NCI-H446 treated with DMSO at 0.1 percent for 48 hours (cell line): ENCODE data around the gene TNFSF11.
"Not testable (repeated sequence)": the region's sequence is repeated elsewhere in the genome, so short reads cannot be mapped to it uniquely, and the experiment has no call there.

ENCODE experiments used
- DNase-seq: peaks from one replicate; lab custom pipeline; 2025; lab: John Stamatoyannopoulos, UW

Gene TNFSF11, protein sequence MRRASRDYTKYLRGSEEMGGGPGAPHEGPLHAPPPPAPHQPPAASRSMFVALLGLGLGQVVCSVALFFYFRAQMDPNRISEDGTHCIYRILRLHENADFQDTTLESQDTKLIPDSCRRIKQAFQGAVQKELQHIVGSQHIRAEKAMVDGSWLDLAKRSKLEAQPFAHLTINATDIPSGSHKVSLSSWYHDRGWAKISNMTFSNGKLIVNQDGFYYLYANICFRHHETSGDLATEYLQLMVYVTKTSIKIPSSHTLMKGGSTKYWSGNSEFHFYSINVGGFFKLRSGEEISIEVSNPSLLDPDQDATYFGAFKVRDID

DNA sequence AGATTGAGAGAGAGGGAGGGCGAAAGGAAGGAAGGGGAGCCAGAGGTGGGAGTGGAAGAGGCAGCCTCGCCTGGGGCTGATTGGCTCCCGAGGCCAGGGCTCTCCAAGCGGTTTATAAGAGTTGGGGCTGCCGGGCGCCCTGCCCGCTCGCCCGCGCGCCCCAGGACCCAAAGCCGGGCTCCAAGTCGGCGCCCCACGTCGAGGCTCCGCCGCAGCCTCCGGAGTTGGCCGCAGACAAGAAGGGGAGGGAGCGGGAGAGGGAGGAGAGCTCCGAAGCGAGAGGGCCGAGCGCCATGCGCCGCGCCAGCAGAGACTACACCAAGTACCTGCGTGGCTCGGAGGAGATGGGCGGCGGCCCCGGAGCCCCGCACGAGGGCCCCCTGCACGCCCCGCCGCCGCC is at the start of gene TNFSF11:
Gene TNFSF11, plus strand, starts transcription at position 142 of the 400 bp plus-strand sequence. Its CDS starts 152 bp downstream, at position 294.
- DNase-seq = no peak

DNA sequence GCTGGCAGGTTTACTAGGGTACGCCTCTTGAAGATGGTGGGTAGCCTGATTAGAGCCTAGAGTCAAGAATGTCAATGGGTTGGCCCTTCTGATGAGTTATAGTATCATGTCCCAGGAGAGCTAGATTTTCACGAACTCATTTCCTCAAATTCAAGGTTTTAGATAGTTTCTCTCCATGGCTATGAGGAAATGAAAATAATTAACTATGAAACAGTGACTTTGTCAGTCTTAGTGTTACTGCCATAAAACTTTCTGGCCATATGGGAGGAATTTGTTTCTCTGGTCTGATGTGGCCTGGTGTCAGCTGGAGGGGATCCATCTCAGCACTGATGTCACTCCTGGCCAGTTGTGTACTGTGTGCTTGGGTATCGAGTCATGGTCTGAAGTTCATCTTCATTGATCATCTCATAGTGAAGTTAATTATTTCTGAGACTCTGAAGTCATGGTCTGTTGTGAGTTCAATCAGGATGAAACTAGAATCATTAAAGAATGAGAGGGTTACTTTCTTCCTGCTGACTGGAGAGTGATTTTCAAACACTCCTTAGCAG is 49.4 kb upstream of the TNFSF11 start:
- DNase-seq = no peak

DNA sequence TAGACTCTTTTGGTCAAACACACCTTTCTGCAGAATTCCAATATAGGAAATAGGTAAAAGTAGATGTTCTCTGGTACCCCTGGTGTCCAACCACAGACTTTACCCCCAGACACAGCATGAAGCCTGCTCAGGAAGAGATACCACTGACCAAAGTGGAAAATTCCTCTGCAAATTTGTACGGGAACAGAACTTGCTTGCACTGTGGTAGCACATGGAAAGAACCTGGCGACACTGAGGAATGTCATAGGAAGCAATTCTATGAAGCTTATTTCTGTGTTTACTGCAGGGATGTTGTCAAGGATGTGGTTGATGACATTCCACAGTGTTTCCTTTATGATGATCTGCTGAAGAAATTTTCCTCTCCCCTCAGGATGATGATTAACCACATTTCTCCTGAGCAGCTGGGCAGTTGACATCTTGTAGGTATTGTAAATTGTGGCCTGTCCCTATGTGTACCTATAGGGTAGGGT is 48.9 kb upstream of the TNFSF11 start:
- no peak for DNase-seq

DNA sequence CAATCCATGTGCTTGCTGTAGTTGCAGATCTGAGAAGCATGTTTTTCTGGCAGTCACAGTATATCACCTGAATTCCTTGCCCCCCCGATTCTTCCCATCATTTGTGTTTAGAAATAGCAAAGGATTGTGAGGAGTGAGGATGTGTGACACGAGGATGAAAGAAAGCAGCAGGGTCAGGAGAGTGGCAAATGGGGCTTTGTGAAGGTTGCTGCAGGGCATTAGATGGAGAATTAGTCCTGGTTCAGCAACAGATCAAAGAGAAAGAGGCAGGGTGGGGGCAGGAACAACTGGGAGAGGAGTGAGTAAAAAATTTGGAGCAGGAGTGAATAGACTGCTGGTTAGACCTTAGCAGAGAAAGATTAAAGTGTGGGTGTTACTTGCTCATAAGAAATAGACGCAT is 47.7 kb upstream of the TNFSF11 start:
- DNase-seq = no peak

DNA sequence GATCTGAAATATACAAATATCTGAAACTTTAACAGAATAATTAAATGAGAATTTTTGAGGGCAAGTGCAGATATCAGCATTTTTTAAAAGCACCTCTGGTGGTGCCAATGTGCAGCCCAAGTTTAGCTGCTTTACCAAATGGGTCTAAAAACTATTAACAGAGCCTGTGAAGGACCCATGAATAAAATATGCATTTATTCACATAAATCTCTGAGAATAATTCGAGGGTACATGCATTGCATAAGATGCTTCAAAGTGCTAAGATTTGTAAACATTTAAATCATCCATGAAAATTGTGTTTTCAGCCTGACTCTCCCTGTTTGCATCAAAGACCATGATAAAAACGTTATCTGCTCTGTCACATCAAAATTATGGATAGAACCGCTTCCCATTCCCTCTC is 47.1 kb upstream of the TNFSF11 start:
- no peak for DNase-seq

DNA sequence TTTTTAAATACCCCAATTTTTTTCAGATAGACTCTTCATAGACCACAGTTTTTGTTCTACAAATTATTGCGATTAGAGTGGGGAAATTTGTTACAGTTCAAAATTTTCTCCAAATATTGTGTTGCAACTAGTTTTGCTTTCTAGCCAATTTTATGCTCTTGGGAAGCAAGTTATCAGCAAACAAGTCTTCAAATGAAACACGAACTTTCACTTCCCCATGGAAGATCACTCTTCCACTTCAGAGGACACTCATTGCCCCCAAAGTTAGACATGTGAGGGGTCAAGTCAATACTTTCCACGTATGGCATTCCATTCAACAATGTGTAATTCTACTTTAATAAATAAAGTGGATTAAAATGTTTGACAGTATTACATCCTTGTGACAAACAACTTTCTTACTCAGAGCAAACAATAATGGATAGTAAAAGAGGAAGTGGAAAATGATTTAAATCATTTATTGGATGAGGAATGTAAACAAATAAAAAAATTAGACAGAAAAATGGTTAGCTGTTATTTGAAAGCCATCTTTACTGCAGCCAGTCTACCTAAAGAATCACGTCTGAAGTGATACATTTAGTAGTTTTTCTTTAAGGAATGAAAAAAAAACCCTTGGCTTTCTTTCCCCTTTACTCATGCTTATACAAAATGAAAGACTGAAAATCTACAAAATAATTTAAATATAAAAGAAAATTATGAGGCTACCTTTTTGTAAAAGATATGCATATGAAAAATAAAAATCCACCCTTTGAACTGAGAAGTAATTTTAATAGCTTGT is 41.2 kb upstream of the TNFSF11 start:
- DNase-seq = no peak

DNA sequence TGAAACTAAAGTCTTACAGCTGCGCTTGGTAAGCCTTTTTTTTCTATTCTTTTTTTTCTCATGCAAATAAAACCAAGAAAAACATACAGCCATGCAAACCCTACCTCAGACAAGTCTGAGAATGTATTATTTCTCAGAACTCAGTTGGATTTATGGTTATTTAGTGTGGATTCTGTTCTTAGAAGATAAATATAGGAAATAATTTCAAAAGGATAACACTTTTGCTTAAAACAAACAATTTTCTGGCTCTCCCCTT is 40.7 kb upstream of the TNFSF11 start:
- no peak for DNase-seq

DNA sequence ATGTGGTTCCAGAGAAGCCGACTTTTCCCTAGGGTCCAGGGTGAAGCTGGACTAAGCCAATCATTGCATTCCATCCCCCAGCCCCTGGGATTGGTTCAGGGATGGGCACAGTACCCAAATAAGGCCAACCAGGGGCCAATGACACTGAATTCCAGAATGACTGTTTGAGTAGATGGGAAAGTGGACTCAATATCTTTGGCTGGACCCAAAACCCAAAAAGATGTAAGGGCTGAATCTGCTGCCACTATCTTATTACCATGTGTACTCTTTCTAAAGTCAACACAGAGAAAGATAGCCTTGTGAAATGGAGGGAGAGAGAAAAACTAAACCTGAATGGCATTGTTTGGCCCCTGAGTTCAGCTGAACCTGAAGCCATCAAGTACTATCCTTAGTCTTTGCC is 39.2 kb upstream of the TNFSF11 start:
- DNase-seq = no peak

DNA sequence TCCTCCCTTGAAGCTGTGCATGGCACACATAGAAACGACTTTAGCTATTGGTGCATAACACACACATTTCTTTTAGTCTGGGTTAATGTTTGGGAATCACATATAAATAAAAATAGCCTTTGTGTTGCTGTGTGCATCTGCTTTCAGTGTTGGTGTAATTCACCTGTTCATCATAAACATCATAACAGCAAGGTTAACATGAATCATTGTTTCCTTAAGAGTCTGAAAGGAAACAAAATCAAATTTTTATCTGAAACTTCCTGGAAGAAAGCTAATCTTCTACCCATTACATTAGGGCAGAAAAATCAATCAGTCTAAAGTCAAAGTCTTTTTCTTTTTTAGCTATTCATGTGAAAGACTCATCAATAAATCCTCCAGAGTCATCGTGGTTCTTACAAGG is 35.0 kb upstream of the TNFSF11 start:
- DNase-seq = no peak

DNA sequence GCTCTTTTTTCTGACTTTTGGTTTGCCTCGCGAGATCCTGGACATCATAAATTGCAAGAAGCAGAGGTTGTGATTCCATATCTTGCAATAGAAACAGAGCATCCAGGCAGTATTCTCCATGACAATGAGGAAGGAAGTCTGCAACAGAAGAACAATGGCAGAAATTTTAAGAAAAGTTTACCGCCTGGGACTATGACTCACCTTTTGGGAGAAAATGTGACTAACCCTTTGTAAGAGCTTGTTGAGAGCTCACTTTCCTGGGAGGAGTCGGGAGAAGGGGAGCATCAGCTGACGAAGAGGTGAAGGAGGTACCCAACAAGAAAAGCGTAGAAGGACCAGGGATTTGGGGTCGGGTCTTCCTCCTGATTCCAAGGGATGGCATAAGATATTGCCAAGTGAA is 34.3 kb upstream of the TNFSF11 start:
- no peak for DNase-seq

DNA sequence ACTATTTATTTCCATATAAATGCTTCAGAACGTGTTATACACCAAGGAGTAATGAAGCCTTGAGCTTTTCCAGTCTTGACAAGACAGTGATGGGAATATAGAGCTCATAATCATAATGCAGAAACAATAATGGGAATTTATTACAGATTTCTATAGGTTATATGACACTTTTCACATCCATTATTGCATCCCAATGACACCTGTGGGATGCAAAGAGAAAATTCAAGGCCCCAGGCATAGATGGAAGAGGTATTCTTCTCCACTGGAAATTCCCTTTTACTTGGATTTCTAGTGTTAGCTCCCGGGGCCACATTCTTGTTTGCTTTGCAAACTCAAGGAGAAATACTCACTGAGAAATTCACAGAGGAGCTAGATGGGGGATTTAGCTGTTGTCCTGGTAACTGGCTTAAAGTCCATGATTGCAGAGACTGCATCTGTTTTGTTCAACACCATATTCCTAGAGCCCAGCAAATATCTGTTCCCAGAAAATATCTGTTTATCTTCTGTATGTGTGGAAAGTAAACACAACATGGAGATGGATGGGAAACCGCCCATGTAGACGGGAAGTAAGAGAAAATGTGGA is 30.6 kb upstream of the TNFSF11 start:
- no peak for DNase-seq

DNA sequence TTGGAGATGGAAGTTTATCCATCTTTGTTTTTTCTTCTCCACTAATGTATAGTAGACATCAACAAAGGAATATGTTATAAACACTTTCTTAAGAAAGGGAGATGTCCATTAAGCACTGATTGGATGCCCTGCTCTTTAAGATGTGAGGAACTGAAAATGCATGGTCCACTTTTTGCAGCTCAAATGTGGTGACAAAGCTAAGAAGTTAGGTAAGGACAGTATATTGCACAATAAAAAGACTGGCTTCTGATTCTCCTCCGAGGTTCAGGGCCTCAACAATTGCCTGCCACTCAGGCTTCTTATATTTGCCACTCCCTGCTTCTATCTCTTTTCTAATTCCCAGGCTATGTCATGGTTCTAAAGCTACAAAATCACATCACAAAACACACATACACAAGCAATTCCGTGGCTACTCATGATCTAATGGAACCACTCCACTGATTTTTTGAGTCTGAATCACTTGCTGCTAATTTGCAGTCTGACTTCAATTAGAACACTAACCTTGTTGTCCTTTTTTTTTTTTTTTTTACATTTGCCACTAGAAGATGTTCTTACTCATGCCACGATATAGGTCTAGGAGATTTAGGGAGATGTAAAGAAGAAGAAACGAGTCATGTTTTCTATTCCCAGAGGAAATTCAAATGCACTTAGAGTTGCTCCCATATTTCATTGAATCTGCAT is 29.6 kb upstream of the TNFSF11 start:
- DNase-seq = no peak

DNA sequence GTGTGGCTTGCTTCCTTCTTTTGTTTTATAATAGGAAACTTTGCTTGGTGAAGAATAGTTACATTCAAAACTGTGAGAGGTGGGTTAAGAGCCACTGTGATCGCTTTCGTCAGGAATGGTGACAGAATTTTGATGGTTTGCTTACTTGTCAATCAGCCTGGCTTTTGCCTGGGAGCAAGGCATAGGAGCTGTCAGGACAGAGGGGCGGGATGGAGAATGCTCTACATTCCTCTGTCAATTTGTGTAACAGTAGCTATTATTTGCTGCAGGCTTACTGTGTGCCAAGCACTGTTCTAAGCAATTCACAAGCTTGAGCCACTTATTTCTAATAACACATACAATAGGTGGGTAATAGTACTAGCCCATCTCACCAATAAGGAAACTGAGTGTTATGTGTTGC is 28.1 kb upstream of the TNFSF11 start:
- DNase-seq = no peak

DNA sequence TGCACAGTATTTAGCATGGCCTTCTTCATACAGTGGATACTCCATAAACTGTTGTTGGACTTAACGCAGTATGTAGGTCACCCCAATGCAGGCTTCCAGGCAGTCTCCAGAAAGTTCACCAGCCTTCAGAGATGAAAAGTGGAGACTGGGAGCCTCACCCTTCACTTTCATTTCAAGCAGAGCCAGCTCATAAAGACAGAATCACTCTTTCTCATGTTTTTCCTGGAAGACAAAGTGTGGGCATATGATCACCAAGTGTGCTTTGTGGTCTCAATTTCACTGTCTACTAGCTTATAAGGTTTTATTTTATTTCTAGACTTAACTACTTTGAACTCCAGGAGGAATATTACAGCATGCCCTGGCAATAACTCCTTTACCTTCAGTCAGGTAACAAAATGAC is 26.3 kb upstream of the TNFSF11 start:
- DNase-seq = no peak

DNA sequence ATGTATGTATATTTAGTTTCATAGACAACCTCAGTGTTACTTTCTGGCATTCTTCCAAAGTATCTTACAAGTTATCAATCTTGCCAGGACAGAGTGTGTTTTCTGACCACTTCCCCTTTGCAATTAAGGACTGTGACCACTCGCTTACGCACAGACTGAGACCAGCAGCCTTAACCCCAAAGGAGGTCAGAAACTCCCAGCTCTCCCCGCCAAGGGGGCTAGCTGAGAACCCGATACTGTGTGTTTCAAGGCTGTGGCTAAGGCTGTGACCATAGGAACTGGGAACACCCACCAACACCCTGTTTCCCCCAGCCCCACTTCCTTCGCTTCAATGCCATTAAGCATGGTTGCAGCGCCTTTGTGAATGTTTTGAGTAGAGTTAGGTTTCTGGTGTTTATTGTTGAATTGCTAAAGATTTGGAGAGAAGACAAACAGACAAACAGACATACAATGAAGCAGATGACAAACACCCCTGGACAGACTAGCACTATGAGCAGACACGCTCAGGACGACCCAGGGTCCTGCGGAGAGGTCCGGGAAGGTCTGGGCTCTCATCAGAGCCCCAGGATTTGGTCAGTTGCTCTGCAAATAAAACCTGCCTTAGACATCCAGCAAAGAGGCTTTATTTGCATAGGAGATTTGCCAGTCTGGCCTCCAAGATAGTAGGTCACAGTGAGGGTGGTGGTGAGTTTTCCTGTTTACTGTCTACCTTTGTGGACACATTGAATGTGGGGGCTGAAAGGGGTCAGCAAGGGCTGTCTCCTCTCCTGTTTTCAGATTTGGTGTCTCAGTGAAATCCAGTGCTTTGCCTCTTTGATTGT is 25.0 kb upstream of the TNFSF11 start:
- no peak for DNase-seq

DNA sequence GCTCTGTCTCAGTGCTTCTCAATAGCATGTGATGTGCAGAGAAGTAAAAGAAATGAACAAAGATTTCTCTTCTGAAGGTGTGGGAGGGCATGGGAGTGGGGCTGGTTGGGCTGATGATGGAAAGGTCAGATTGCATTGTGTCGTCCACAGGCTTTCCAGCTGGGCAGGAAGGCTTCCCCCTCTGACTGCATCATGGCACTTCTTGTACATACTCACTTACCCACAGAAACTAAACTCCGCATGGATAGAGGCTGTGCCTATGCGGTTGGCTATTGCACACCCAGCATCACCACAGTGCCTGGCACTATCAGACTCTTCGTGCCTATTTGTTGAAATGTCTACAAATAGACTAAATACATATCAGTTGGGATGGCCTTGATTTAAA is 24.4 kb upstream of the TNFSF11 start:
- DNase-seq = no peak

DNA sequence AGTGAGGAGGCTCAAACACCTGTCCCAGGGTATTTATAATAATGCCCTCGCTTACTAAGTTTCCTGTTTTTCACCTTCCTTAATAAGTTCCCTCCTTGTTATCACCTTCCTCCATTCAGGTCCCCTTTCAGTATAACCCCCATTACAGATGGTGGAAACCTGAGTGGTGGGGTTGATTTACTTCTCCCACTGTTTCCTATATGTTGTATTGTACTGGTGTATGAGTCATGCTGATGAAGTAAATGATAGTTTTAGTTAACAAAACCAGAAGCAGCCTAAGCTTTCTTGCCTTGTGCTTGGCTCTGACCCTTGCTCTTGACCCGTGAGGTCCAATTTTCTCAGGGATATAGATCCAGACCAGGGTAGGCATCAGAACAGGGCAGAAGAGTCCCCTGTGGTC is 22.3 kb upstream of the TNFSF11 start:
- DNase-seq = no peak

DNA sequence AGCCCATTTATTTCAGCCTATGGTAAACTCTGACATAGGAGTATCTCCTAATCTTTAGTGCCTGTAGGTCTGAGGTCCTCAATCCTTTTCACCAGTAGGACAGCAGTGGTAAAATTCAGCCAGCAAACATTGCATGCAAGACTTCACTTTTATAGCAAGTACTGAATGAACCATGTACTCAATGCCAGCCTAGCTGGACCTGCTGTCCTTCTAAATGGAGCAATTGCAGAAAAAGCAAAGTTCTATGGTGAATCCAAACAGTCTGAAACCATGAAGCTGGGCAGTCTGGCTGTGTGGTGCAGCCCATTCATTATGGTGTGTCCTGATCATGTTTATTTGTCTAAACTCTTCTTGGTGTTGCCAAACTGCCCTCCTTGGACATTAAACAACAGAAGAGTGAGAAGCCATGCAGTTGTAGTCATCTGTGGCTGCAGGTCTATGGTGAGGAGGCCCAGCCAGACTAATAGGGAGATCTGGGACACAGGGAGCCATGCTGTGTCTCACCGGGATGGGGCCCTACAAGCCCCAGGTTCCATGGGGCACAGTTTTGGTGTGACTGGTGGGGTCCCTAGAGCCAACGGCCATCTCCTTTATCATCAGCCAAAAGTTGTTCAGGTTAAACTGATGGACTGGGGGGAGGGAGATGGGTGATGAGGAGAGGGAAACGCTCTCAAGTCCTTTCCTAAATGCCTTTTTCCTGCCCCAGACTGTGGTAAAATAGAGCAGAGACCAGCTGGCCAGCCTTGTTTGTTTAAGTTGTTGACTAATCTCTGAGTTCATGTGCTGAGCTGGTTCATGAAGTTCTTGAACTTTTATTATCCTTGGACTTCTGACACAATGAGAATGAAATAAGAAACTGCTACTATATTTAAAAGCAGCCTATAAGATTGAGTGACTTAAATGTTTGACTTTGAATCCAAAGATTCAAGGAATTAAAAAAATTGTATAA is 20.6 kb upstream of the TNFSF11 start:
- DNase-seq = no peak

DNA sequence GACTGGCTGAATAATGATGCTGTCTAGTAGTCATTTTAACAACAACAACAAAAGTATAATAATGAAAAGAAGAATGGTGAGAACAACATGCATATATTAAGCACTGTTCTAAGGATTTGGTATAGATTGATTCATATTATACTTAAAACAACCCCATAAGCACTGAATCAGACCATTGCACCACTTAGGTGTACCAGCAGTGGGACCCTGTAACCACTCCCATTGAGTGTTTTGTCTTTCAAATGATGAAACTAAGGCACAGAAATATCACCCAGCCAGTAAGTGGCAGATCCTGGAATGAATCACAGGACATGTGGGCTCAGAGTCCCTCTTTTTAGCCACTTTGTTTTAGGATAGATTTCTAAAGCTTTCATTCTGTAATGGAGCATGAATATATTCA is 14.9 kb upstream of the TNFSF11 start:
- no peak for DNase-seq

DNA sequence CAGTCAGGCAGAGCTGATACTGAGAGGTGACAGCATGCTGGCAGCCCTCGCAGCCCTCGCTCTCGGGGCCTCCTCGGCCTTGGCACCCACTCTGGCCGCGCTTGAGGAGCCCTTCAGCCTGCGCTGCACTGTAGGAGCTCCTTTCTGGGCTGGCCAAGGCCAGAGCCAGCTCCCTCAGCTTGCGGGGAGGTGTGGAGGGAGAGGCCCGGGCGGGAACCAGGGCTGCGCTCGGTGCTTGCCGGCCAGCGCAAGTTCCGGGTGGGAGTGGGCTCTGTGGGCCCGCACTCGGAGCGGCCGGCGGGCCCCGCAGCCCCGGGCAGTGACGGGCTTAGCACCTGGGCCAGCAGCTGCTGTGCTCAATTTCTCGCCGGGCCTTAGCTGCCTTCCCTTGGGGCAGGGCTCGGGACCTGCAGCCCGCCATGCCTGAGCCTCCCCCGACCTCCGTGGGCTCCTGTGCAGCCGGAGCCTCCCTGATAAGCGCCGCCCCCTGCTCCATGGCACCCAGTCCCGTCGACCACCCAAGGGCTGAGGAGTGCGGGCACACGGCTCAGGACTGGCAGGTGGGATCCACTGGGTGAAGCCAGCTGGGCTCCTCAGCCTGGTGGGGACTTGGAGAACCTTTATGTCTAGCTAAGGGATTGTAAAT is 14.3 kb upstream of the TNFSF11 start:
- DNase-seq = not testable (repeated sequence)
